Astrocyte (in vitro differentiated cells and primary cell): ENCODE data around the gene TAF4.

ENCODE experiments used
- EZH2 ChIP-seq: IDR thresholded peaks from 2 replicates; pipeline ENCODE4 v1.6.1; 2012; ENCODE audit warnings: mild to moderate bottlenecking, low read length, inconsistent platforms; ENCODE audit not compliant: insufficient read depth
- TF ChIP-seq, protein P1 (sequence below): IDR thresholded peaks from 2 replicates; pipeline ENCODE4 v1.5.1; 2011; ENCODE audit warnings: low read depth, mild to moderate bottlenecking, inconsistent platforms, low read length, moderate library complexity; ENCODE audit not compliant: insufficient read depth

- TF ChIP-seq, protein P1, sequence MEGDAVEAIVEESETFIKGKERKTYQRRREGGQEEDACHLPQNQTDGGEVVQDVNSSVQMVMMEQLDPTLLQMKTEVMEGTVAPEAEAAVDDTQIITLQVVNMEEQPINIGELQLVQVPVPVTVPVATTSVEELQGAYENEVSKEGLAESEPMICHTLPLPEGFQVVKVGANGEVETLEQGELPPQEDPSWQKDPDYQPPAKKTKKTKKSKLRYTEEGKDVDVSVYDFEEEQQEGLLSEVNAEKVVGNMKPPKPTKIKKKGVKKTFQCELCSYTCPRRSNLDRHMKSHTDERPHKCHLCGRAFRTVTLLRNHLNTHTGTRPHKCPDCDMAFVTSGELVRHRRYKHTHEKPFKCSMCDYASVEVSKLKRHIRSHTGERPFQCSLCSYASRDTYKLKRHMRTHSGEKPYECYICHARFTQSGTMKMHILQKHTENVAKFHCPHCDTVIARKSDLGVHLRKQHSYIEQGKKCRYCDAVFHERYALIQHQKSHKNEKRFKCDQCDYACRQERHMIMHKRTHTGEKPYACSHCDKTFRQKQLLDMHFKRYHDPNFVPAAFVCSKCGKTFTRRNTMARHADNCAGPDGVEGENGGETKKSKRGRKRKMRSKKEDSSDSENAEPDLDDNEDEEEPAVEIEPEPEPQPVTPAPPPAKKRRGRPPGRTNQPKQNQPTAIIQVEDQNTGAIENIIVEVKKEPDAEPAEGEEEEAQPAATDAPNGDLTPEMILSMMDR = no peak
- TF ChIP-seq EZH2 = no peak
These were observed 89.4 kb downstream of the TAF4 start for GRCh38 chr20:61976263-61976643.
